ENCODE results near the gene PKN2. TPM values are rescaled to one million over a fixed set of nuclear protein-coding genes. Genes with fewer than 3 reads are reported as not detected.
A peak's percentile ranks its signal among the peaks of the same experiment; 100 is the strongest.

Gene PKN2
- total RNA-seq, 1 experiment from 2014 or later = 33.4 TPM

DNA sequence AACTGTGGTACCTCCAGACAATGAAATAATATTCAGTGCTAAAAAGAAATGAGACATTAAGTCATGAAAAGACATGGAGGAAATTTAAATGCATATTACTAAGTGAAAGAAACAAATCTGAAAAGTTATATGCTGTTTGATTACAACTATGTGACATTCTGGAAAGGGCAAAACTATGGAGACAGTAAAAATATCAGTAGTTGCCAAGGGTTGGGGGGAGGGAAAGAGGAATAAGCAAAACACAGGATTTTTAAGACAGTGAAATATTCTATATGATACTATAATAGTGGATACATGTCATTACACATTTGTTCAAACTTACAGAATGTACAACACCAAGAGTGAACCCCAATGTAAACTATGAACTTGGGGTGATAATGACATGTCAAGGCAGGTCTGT, 38.2 kb upstream of the PKN2 start:
- Histone ChIP-seq H3K9me3 (no peaks in the 10 kb centered on the region), H3K36me3 (ENCODE audit: control insufficient read depth, insufficient read depth, low read length) (no peaks in the 10 kb centered on the region), H3K4me1 (no peaks in the 10 kb centered on the region), H3K27me3 (replicated peaks; ENCODE audit: control insufficient read depth, insufficient read depth, low read length) (no peaks in the 10 kb centered on the region), H3K4me3 (ENCODE audit: low read depth, low read length) (no peak overlapping the region)
- intact Hi-C loops (cut with micrococcal nuclease; ENCODE audit: unreplicated experiment) = no loop called here
- Mint-ChIP-seq H3K36me3 (ENCODE audit: insufficient read depth, unreplicated experiment) (no peaks in the 10 kb centered on the region), H3K9me3 (ENCODE audit: unreplicated experiment) (no peaks in the 10 kb centered on the region), H3K4me3 (ENCODE audit: unreplicated experiment) (no peak overlapping the region), H3K27ac (ENCODE audit: unreplicated experiment) (no peak overlapping the region), H3K27me3 (ENCODE audit: insufficient read depth, unreplicated experiment) (no peaks in the 10 kb centered on the region), H3K4me1 (ENCODE audit: low read depth, unreplicated experiment) (no peaks in the 10 kb centered on the region)
- no peak for DNase-seq
- no TSS peak for BruUV-seq (replicated peaks)
- CTCF ChIA-PET = no interaction called here
- POLR2A ChIA-PET = no interaction called here
- TF ChIP-seq, protein P1, sequence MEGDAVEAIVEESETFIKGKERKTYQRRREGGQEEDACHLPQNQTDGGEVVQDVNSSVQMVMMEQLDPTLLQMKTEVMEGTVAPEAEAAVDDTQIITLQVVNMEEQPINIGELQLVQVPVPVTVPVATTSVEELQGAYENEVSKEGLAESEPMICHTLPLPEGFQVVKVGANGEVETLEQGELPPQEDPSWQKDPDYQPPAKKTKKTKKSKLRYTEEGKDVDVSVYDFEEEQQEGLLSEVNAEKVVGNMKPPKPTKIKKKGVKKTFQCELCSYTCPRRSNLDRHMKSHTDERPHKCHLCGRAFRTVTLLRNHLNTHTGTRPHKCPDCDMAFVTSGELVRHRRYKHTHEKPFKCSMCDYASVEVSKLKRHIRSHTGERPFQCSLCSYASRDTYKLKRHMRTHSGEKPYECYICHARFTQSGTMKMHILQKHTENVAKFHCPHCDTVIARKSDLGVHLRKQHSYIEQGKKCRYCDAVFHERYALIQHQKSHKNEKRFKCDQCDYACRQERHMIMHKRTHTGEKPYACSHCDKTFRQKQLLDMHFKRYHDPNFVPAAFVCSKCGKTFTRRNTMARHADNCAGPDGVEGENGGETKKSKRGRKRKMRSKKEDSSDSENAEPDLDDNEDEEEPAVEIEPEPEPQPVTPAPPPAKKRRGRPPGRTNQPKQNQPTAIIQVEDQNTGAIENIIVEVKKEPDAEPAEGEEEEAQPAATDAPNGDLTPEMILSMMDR (IDR thresholded peaks at IDR 0.05; ENCODE audit: insufficient read depth in 1 of 2, low read depth in 1 of 2, low read length in 1 of 2, severe bottlenecking in 1 of 2, unreplicated experiment in 1 of 2) = no peak

DNA sequence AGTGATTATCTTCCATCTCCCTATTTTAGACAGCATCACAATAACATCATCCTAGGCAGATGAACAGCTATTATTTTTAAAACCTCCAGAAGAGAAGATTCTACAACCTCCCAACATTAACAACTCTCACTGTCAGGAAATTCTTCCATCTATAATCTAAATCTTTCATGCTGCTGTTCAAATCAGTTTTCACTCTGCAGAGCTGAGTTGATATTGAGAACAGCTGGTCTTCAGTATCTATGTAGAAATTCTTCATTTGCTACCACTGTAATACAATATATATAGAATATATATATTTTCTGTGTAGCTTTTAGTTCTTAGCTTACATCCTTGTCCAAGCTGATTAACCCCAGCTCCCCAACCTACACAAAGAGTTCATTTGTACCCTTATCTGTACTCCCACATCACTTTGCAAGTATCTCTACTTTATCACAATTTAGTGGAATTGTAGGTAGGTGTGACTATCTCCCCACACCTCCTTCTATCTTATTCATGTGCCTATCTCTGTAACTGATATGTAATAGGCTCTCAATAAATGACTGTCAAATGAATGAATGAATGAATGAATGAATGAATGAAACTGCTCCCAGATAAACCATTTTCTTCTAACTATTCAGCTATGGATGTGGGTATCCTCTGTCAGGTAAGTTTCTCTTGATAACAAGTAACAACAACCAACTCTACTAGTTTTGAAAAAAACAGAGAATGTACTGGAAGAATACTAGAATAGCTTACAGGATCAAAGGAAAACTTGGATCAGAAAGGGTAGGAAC, 37.4 kb upstream of the PKN2 start:
- ChIA-PET CTCF (interaction anchor here (0.5 kb wide), 1 partner anchor 42 kb away, joined by 3 read pairs; no protein-coding TSS in a partner anchor), POLR2A (no interaction called here)
- BruUV-seq (replicated peaks) = no TSS peak
- H3K4me3 ChIP-seq (ENCODE audit: low read depth, low read length) = no peak overlapping the region
- no peaks in the 10 kb centered on the region for H3K4me1 Mint-ChIP-seq (ENCODE audit: low read depth, unreplicated experiment)
- H3K4me1 ChIP-seq = no peaks in the 10 kb centered on the region
- no peak overlapping the region for H3K27ac Mint-ChIP-seq (ENCODE audit: unreplicated experiment)
- TF ChIP-seq, protein P1 (IDR thresholded peaks at IDR 0.05; ENCODE audit: insufficient read depth in 1 of 2, low read depth in 1 of 2, low read length in 1 of 2, severe bottlenecking in 1 of 2, unreplicated experiment in 1 of 2) = no peak
- intact Hi-C loops (cut with micrococcal nuclease; ENCODE audit: unreplicated experiment) = no loop called here
- no peaks in the 10 kb centered on the region for H3K36me3 Mint-ChIP-seq (ENCODE audit: insufficient read depth, unreplicated experiment)
- no peaks in the 10 kb centered on the region for H3K27me3 Mint-ChIP-seq (ENCODE audit: insufficient read depth, unreplicated experiment)
- no peaks in the 10 kb centered on the region for H3K27me3 ChIP-seq (replicated peaks; ENCODE audit: control insufficient read depth, insufficient read depth, low read length)
- DNase-seq = no peak
- no peaks in the 10 kb centered on the region for H3K9me3 Mint-ChIP-seq (ENCODE audit: unreplicated experiment)
- H3K36me3 ChIP-seq (ENCODE audit: control insufficient read depth, insufficient read depth, low read length) = no peaks in the 10 kb centered on the region
- H3K9me3 ChIP-seq = no peaks in the 10 kb centered on the region
- no peak overlapping the region for H3K4me3 Mint-ChIP-seq (ENCODE audit: unreplicated experiment)

DNA sequence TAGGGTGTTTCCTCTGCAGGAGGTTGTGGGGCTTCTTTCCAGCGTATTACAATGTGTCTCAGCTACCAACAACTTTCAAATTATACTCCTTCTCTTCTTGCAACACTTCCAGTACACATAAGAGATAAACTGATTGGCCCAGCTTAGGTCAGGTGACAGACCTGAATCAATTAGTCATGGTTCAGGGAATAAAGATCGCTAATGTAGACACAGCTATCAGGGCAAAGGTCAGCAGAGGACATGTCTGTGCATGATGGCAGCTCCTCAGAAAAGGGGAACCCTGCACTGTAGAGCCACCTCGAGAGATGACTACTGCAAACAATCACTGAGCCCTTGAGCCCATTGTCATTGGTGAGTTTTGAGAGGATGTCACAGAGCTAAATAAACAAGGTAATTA, 36.8 kb upstream of the PKN2 start:
- Mint-ChIP-seq H3K4me3 (ENCODE audit: unreplicated experiment) (no peak overlapping the region), H3K36me3 (ENCODE audit: insufficient read depth, unreplicated experiment) (no peaks in the 10 kb centered on the region), H3K27me3 (ENCODE audit: insufficient read depth, unreplicated experiment) (no peaks in the 10 kb centered on the region), H3K9me3 (ENCODE audit: unreplicated experiment) (no peaks in the 10 kb centered on the region), H3K27ac (ENCODE audit: unreplicated experiment) (no peak overlapping the region), H3K4me1 (ENCODE audit: low read depth, unreplicated experiment) (no peaks in the 10 kb centered on the region)
- ChIA-PET CTCF (no interaction called here), POLR2A (no interaction called here)
- DNase-seq = peak; percentile 14 to 44
- Histone ChIP-seq H3K4me1 (no peaks in the 10 kb centered on the region), H3K9me3 (no peaks in the 10 kb centered on the region), H3K4me3 (ENCODE audit: low read depth, low read length) (no peak overlapping the region), H3K27me3 (replicated peaks; ENCODE audit: control insufficient read depth, insufficient read depth, low read length) (no peaks in the 10 kb centered on the region), H3K36me3 (ENCODE audit: control insufficient read depth, insufficient read depth, low read length) (no peaks in the 10 kb centered on the region)
- intact Hi-C loops (cut with micrococcal nuclease; ENCODE audit: unreplicated experiment) = no loop called here
- no TSS peak for BruUV-seq (replicated peaks)
- TF ChIP-seq, protein P1 (IDR thresholded peaks at IDR 0.05; ENCODE audit: insufficient read depth in 1 of 2, low read depth in 1 of 2, low read length in 1 of 2, severe bottlenecking in 1 of 2, unreplicated experiment in 1 of 2) = no peak
